ENCODE results near the gene MAST3.

Gene MAST3

DNA sequence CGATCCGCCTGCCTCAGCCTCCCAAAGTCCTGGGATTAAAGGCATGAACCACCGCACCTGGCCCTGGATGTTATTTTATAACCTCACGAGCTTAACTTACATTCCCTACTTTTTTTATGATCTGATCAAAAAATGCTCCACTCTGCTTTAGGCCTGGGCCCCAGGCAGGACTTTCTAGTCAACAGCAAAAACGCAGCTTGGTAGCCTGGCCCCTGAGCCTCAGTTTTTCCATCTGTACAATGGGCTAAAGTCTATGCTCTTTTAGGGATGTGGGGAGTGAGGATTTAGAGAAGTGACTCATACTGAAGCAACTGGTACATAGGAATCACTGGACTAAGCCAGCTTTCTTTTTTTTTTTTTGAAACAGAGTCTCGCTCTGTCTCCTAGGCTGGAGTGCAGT lies 43.5 kb downstream of the MAST3 start:
- no peak overlapping the region for H3K4me3 ChIP-seq (ENCODE audit: low read depth, low read length)
- TF ChIP-seq, protein P1, sequence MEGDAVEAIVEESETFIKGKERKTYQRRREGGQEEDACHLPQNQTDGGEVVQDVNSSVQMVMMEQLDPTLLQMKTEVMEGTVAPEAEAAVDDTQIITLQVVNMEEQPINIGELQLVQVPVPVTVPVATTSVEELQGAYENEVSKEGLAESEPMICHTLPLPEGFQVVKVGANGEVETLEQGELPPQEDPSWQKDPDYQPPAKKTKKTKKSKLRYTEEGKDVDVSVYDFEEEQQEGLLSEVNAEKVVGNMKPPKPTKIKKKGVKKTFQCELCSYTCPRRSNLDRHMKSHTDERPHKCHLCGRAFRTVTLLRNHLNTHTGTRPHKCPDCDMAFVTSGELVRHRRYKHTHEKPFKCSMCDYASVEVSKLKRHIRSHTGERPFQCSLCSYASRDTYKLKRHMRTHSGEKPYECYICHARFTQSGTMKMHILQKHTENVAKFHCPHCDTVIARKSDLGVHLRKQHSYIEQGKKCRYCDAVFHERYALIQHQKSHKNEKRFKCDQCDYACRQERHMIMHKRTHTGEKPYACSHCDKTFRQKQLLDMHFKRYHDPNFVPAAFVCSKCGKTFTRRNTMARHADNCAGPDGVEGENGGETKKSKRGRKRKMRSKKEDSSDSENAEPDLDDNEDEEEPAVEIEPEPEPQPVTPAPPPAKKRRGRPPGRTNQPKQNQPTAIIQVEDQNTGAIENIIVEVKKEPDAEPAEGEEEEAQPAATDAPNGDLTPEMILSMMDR (IDR thresholded peaks at IDR 0.05; ENCODE audit: insufficient read depth, low read depth, low read length, missing control alignments): no peak
- no peak for DNase-seq (ENCODE audit: low read depth)

DNA sequence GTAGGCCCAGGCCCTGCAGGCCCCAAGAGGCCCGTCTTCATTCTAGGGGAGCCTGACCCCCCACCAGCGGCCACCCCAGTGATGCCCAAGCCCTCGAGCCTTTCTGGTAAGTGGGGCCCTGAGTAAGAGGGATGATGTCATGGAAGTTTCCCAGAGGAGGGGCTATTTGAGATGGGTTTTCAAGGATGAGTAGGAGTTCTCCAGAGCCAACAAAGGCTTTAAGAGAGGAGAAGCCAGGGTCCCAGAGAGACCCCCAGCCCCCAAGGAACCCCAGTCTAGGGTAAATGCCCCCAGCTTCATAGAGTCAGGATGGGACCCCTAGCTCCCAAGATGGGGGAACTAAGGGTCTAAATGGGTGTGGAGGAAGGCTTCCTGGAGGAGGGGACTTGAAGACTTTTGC lies 46.3 kb downstream of the MAST3 start:
- DNase-seq (ENCODE audit: low read depth): no peak
- H3K4me3 ChIP-seq (ENCODE audit: low read depth, low read length): no peak overlapping the region
- TF ChIP-seq, protein P1 (IDR thresholded peaks at IDR 0.05; ENCODE audit: insufficient read depth, low read depth, low read length, missing control alignments): no peak

DNA sequence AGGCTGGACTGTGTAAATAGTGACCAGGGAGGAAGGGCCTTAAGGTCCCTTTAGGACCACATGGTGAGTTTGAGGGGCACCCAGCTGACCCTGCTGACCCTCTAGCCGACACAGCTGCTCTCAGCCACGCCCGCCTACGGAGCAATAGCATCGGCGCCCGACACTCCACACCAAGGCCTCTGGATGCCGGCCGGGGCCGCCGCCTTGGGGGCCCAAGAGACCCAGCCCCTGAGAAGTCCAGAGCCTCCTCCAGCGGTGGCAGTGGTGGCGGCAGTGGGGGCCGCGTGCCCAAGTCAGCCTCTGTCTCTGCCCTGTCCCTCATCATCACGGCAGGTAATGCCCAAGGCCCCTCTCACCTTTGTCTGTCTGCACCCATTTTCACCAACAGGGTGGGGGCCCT lies 46.8 kb downstream of the MAST3 start:
- TF ChIP-seq, protein P1 (IDR thresholded peaks at IDR 0.05; ENCODE audit: insufficient read depth, low read depth, low read length, missing control alignments): no peak

DNA sequence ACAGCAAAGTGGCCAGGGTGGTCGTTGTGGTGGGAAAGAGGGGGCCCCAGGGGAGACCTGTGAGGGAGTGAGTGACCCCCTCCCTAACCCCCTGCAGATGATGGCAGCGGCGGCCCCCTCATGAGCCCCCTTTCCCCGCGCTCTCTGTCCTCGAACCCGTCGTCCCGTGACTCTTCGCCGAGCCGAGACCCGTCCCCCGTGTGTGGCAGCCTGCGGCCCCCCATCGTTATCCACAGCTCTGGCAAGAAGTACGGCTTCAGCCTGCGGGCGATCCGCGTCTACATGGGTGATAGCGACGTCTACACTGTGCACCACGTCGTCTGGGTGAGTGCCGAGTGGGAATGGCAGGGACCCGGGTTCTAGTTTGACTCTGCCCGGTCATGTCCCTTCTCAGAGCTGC lies 47.3 kb downstream of the MAST3 start:
- no peak for DNase-seq (ENCODE audit: low read depth)
- TF ChIP-seq, protein P1 (IDR thresholded peaks at IDR 0.05; ENCODE audit: insufficient read depth, low read depth, low read length, missing control alignments): no peak
- H3K4me3 ChIP-seq (ENCODE audit: low read depth, low read length): no peak overlapping the region

More for the DNA sequence above, 46.8 kb downstream of the MAST3 start:
- no peak for DNase-seq (ENCODE audit: low read depth)
- no peak overlapping the region for H3K4me3 ChIP-seq (ENCODE audit: low read depth, low read length)

GRCh38 chr19:18145391-18145999 lies 47.9 kb downstream of the MAST3 start:
- TF ChIP-seq, protein P1 (IDR thresholded peaks at IDR 0.05; ENCODE audit: insufficient read depth, low read depth, low read length, missing control alignments): no peak
- no peak for DNase-seq (ENCODE audit: low read depth)
- no peak overlapping the region for H3K4me3 ChIP-seq (ENCODE audit: low read depth, low read length)

- no peak overlapping the region for H3K4me3 ChIP-seq (ENCODE audit: low read depth, low read length)
- TF ChIP-seq, protein P1 (IDR thresholded peaks at IDR 0.05; ENCODE audit: insufficient read depth, low read depth, low read length, missing control alignments): no peak
- no peak for DNase-seq (ENCODE audit: low read depth)
Observed at GRCh38 chr19:18147396-18147795, 49.8 kb downstream of the MAST3 start.

GRCh38 chr19:18149596-18149975 lies 52.0 kb downstream of the MAST3 start:
- no peak overlapping the region for H3K4me3 ChIP-seq (ENCODE audit: low read depth, low read length)
- DNase-seq (ENCODE audit: low read depth): no peak
- TF ChIP-seq, protein P1 (IDR thresholded peaks at IDR 0.05; ENCODE audit: insufficient read depth, low read depth, low read length, missing control alignments): no peak

All from GM12865 (cell line).